Upper lobe of left lung (tissue), 6 donors: Measurements from ENCODE around the gene CSNK2A2. TPM values are rescaled to one million over a fixed set of nuclear protein-coding genes. Genes with fewer than 3 reads are reported as not detected.
A peak's percentile ranks its signal among the peaks of the same experiment; 100 is the strongest.

Experiments
- ATAC-seq, 2 donors: fragments of 200-7000 bp; cut with Tn5 transposase; one replicate each; pipeline ENCODE4 v1.9.1; 2022; ENCODE audit warnings: mild to moderate bottlenecking in 2 of 2, moderate library complexity in 2 of 2; ENCODE audit not compliant: low FRiP score in 2 of 2
- DNase-seq, 2 donors: peaks; one replicate each; pipeline ENCODE4 v3.0.0-alpha.2; 2019 to 2020
- H3K27ac ChIP-seq, 4 donors: fragments of 200-600 bp; sonication (generic); one replicate each; pipeline ENCODE4 v1.5.1; 2016 to 2019
- H3K27me3 ChIP-seq, 4 donors: fragments of 200-600 bp; sonication (generic); one replicate each; pipeline ENCODE4 v1.5.1; 2017 to 2019
- H3K36me3 ChIP-seq, 4 donors: fragments of 200-600 bp; sonication (generic); one replicate each; pipeline ENCODE4 v1.5.1; 2016 to 2019
- H3K4me1 ChIP-seq, 4 donors: fragments of 200-600 bp; sonication (generic); one replicate each; pipeline ENCODE4 v1.5.1; 2018 to 2019
- H3K4me3 ChIP-seq, 4 donors: fragments of 200-600 bp; sonication (generic); one replicate each; pipeline ENCODE4 v1.5.1; 2017 to 2019; ENCODE audit warnings: mild to moderate bottlenecking in 2 of 4, moderate library complexity in 1 of 4
- H3K9me3 ChIP-seq, 4 donors: fragments of 200-600 bp; sonication (generic); one replicate each; pipeline ENCODE4 v1.5.1; 2018 to 2019
- CTCF ChIP-seq, 6 experiments: fragments of 450-650 bp in 4 of 6; fragments of 200-600 bp in 2 of 6; sonication (generic) in 2 of 6; IDR thresholded peaks; one replicate each; pipeline ENCODE4 v1.5.1; 2016 to 2019; ENCODE audit warnings: antibody characterized with exemption in 6 of 6
- EP300 ChIP-seq, 4 donors: sonication (generic); formaldehyde crosslinking; IDR thresholded peaks; one replicate each; pipeline ENCODE4 v1.5.1; 2017; ENCODE audit warnings: antibody characterized with exemption in 4 of 4, control low read depth in 2 of 4
- POLR2A ChIP-seq, 4 donors: fragments of 450-650 bp; IDR thresholded peaks; one replicate each; pipeline ENCODE4 v1.5.1; 2016 to 2017; ENCODE audit warnings: antibody characterized with exemption in 4 of 4, mild to moderate bottlenecking in 2 of 4
- POLR2AphosphoS5 ChIP-seq, 2 donors: sonication (generic); formaldehyde crosslinking; IDR thresholded peaks; one replicate each; pipeline ENCODE4 v1.5.1; 2017; ENCODE audit warnings: antibody characterized with exemption in 2 of 2
- WGBS, 2 donors: methylation state at CpG; one replicate each; pipeline ENCODE4 v1.1.5; 2017 to 2018; 5-methylcytosine and 5-hydroxymethylcytosine counted together
- total RNA-seq, 6 donors: library from RNA; depleted of rRNA in 4 of 6; stranded (reverse); fragments of >200 nt in 4 of 6; gene quantifications; one replicate each; pipeline versions ENCODE4 v1.1.0 to v1.2.1, GENCODE V29; 2016 to 2021
- donor health status: DM: no; HTN: no; CAD: no; lungs with moderate emphysema.
- donor health status: DM: no; HTN: yes; CAD: no; lungs with severe emphysema.

CSNK2A2 gene
- total RNA-seq, 6 donors from 2014 or later: 34.7 to 73.9 (median 46.1) TPM

- Histone ChIP-seq H3K27me3 (no peaks in the 10 kb centered on the region), H3K9me3 (no peaks in the 10 kb centered on the region), H3K4me3 (peak within 1 kb of the TSS; percentile 74 to 93 (median 82)), H3K27ac (peak within 1 kb of the TSS; percentile 76 to 92 (median 87)), H3K4me1 (peaks cover 27 to 48% (median 34%) of the 10 kb centered on the region in 4 donors), H3K36me3 (no peaks in the 10 kb centered on the region)
- WGBS, 2 donors: 2 to 16% methylated on average over 8 to 54 of the region's 70 CpGs
- ATAC-seq (peak; percentile 98 to 99), DNase-seq (peak; percentile 99)
- TF ChIP-seq EP300 (IDR thresholded peaks at IDR 0.05): peak in 2 of 4 donors; percentile 10 to 71
- peak; percentile 88 to 96 for TF ChIP-seq POLR2AphosphoS5 (IDR thresholded peaks at IDR 0.05)
- TF ChIP-seq CTCF (IDR thresholded peaks at IDR 0.05): peak in 1 of 6 experiments; percentile 28
- TF ChIP-seq POLR2A (IDR thresholded peaks at IDR 0.05): peak in 3 of 4 donors; percentile 69 to 90 (median 88)
These were observed 68.6 kb downstream of the CSNK2A2 start, which contains the start of gene CFAP20 for GRCh38 chr16:58129097-58129936. Gene CFAP20, minus strand, starts transcription at chr16:58129381. Its CDS starts 266 bp downstream, at chr16:58129115.

DNA sequence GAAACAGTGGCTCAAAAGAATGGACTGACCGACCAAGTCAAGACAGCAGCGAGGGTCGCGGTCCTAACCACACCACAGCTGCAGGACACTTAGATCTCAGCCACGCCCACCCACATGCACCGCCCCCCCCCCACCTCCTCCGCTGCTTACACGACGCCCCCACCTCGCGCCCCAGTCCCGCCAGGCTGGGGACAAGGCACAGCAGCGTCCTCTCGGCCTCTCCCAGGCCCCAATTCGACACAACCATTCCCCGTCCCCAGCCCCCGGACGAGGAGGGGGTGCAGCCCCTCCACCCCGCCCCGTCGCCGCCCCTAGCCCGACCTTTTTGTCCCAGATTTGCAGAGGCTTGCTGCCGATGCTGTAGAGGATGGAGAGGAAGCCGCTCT lies 69.2 kb downstream of the CSNK2A2 start:
- H3K27ac ChIP-seq: peak overlapping the region; percentile 76 to 92 (median 87)
- H3K4me3 ChIP-seq: peak overlapping the region; percentile 74 to 93 (median 82)
- WGBS, 2 donors: 1 to 3% methylated on average over 13 to 20 of the region's 25 CpGs
- peaks cover 33 to 54% (median 40%) of the 10 kb centered on the region in 4 donors for H3K4me1 ChIP-seq
- H3K9me3 ChIP-seq: no peaks in the 10 kb centered on the region
- no peaks in the 10 kb centered on the region for H3K36me3 ChIP-seq
- peak in 1 of 2 donors; percentile 16 for ATAC-seq
- H3K27me3 ChIP-seq: no peaks in the 10 kb centered on the region
- TF ChIP-seq POLR2A (IDR thresholded peaks at IDR 0.05) (no peak), POLR2AphosphoS5 (IDR thresholded peaks at IDR 0.05) (no peak), CTCF (IDR thresholded peaks at IDR 0.05) (no peak), EP300 (IDR thresholded peaks at IDR 0.05) (no peak)
- no peak for DNase-seq

- Histone ChIP-seq H3K4me1 (peaks cover 35 to 57% (median 41%) of the 10 kb centered on the region in 4 donors), H3K27ac (peak overlapping the region; percentile 27 to 92 (median 84)), H3K36me3 (no peaks in the 10 kb centered on the region), H3K27me3 (no peaks in the 10 kb centered on the region), H3K4me3 (peak overlapping the region; percentile 74 to 93 (median 82)), H3K9me3 (no peaks in the 10 kb centered on the region)
- DNase-seq: no peak
- WGBS, 2 donors: 5 to 11% methylated on average over 6 of the region's 6 CpGs
- no peak for ATAC-seq
- TF ChIP-seq POLR2AphosphoS5 (IDR thresholded peaks at IDR 0.05): no peak
These were observed 69.7 kb downstream of the CSNK2A2 start for GRCh38 chr16:58128181-58128631.

GRCh38 chr16:58127634-58128033 lies 70.3 kb downstream of the CSNK2A2 start:
- Histone ChIP-seq H3K36me3 (no peaks in the 10 kb centered on the region), H3K4me3 (peak overlapping the region in 3 of 4 donors; percentile 4 to 93 (median 74)), H3K4me1 (peaks cover 35 to 61% (median 41%) of the 10 kb centered on the region in 4 donors), H3K9me3 (no peaks in the 10 kb centered on the region), H3K27ac (peak overlapping the region; percentile 7 to 92 (median 66)), H3K27me3 (no peaks in the 10 kb centered on the region)
- 31% methylated on average over 4 of the region's 4 CpGs for WGBS, 2 donors
- ATAC-seq (no peak), DNase-seq (no peak)
- TF ChIP-seq POLR2AphosphoS5 (IDR thresholded peaks at IDR 0.05) (no peak), POLR2A (IDR thresholded peaks at IDR 0.05) (no peak), EP300 (IDR thresholded peaks at IDR 0.05) (no peak)

DNA sequence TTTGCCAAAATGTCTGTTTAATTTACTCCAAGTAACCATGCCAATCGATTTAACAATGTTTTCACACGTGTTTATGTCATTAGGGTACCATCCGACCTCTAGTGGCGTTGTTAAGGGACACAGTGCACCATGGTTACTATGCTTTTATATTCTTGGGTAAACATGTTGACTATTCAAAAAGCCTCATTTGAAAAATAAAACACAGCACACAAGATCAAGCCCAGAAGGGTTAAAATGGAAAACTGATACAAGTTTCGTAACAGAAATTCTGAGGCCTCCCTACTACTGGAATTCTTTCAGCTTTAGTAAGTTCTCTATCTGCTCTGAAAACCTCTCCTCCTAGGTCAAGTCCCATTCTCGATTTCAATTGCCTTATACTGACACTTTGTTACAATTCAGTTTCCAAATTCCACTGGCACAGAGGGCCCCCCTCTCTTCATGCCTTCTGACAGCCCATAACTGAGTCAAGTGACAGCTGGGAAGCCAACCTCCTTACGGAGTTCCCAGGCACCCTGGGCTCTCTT lies 70.8 kb downstream of the CSNK2A2 start:
- Histone ChIP-seq H3K36me3 (no peaks in the 10 kb centered on the region), H3K27ac (peak overlapping the region; percentile 7 to 92 (median 66)), H3K4me3 (peak overlapping the region in 2 of 4 donors; percentile 4 to 74), H3K4me1 (peaks cover 36 to 65% (median 44%) of the 10 kb centered on the region in 4 donors), H3K27me3 (no peaks in the 10 kb centered on the region), H3K9me3 (no peaks in the 10 kb centered on the region)
- DNase-seq (peak in 1 of 2 donors; percentile 49), ATAC-seq (peak in 1 of 2 donors; percentile 6)
- 10 to 19% methylated on average over 7 of the region's 7 CpGs for WGBS, 2 donors
- peak; percentile 23 to 37 (median 28) for TF ChIP-seq CTCF (IDR thresholded peaks at IDR 0.05)
- no peak for TF ChIP-seq POLR2A (IDR thresholded peaks at IDR 0.05)
- TF ChIP-seq EP300 (IDR thresholded peaks at IDR 0.05): no peak
